OCI-LY7 (cell line): ENCODE results near the gene ASIP. TPM values are rescaled to one million over a fixed set of nuclear protein-coding genes. Genes with fewer than 3 reads are reported as not detected.

ENCODE experiments used
- BruUV-seq: library from RNA; stranded (reverse); fragments of 400-500 nt; replicated peaks from 2 replicates; lab custom pipeline; 2021; lab: Mats Ljungman, UMichigan
- CTCF ChIA-PET: fragments of 300-600 bp; sonication (Branson Sonifier 250); formaldehyde crosslinking; loops from one replicate; lab custom pipeline; 2022; ENCODE audit warnings: antibody characterized with exemption; ENCODE audit not compliant: unreplicated experiment; lab: Charles Lee
- POLR2A ChIA-PET: fragments of 300-600 bp; sonication (Branson Sonifier 250); formaldehyde crosslinking; loops from one replicate; lab custom pipeline; 2022; ENCODE audit warnings: antibody characterized with exemption; lab: Charles Lee
- DNase-seq: peaks from one replicate; pipeline ENCODE4 v3.0.0-alpha.2; 2015; ENCODE audit warnings: low spot score
- H2AFZ ChIP-seq: fragments of 200-600 bp; sonication (generic), shearing (Covaris generic); 2 replicates; pipeline ENCODE4 v1.6.1; 2014; ENCODE audit warnings: mild to moderate bottlenecking, antibody characterized with exemption, low read length, moderate library complexity
- H3K27ac ChIP-seq: fragments of 200-600 bp; sonication (generic); 2 replicates; pipeline ENCODE4 v1.5.1; 2014; ENCODE audit warnings: mixed run types, low read depth, mild to moderate bottlenecking, moderate library complexity, low read length, inconsistent platforms; ENCODE audit not compliant: poor library complexity, severe bottlenecking
- H3K36me3 ChIP-seq: fragments of 200-600 bp; sonication (generic); 2 replicates; pipeline ENCODE4 v1.6.1; 2014; ENCODE audit warnings: mild to moderate bottlenecking, antibody characterized with exemption, low read length, moderate library complexity, mixed read lengths; ENCODE audit not compliant: insufficient read depth
- H3K4me1 ChIP-seq: fragments of 200-600 bp; sonication (generic); 2 replicates; pipeline ENCODE4 v1.5.1; 2014; ENCODE audit warnings: mild to moderate bottlenecking, low read length; ENCODE audit not compliant: insufficient read depth, poor library complexity, severe bottlenecking
- H3K4me2 ChIP-seq: fragments of 200-600 bp; sonication (generic); 2 replicates; pipeline ENCODE4 v1.6.1; 2014; ENCODE audit warnings: mild to moderate bottlenecking, low read length
- H3K4me3 ChIP-seq: fragments of 200-600 bp; sonication (generic); 2 replicates; pipeline ENCODE4 v1.5.1; 2014; ENCODE audit warnings: mild to moderate bottlenecking, low read depth, low read length; ENCODE audit not compliant: poor library complexity, severe bottlenecking
- H3K79me2 ChIP-seq: fragments of 200-600 bp; sonication (generic); 2 replicates; pipeline ENCODE4 v1.6.1; 2016; ENCODE audit warnings: low read depth, mild to moderate bottlenecking, low read length, moderate library complexity, mixed read lengths; ENCODE audit not compliant: insufficient read depth
- H3K9me2 ChIP-seq: fragments of 200-600 bp; sonication (generic); 2 replicates; pipeline ENCODE4 v1.6.1; 2016; ENCODE audit warnings: mild to moderate bottlenecking, low read length, mixed read lengths; ENCODE audit not compliant: insufficient read depth
- H3K9me3 ChIP-seq: fragments of 200-600 bp; sonication (generic); 2 replicates; pipeline ENCODE4 v1.6.1; 2014; ENCODE audit warnings: mild to moderate bottlenecking, mixed run types, low read length, mixed read lengths
- H4K20me1 ChIP-seq: fragments of 200-600 bp; sonication (generic); 2 replicates; pipeline ENCODE4 v1.6.1; 2014; ENCODE audit warnings: mild to moderate bottlenecking, antibody characterized with exemption, low read length, moderate library complexity, mixed read lengths; ENCODE audit not compliant: insufficient read depth
- EZH2phosphoT487 ChIP-seq: fragments of 200-600 bp; sonication (generic); IDR thresholded peaks from 2 replicates; pipeline ENCODE4 v1.6.1; 2018; ENCODE audit warnings: low read depth, borderline replicate concordance, mild to moderate bottlenecking, mixed run types, antibody characterized with exemption, low read length, moderate library complexity, mixed read lengths
- intact Hi-C: fragments of 100-400 bp; cut with micrococcal nuclease; formaldehyde crosslinking; loops from one replicate; pipeline ENCODE4 v1.10.0; 2022; ENCODE audit not compliant: unreplicated experiment
- total RNA-seq, 2 experiments: library from RNA; depleted of rRNA in 1 of 2; stranded (reverse); fragments of >200 nt in 1 of 2; shearing (Covaris generic) in 1 of 2; gene quantifications; 2 replicates each; pipeline ENCODE4 v1.2.3, GENCODE V29; 2014 to 2022
- TF ChIP-seq, protein P1 (sequence below): fragments of 200-600 bp; sonication (generic); conservative IDR thresholded peaks from 2 replicates; pipeline ENCODE4 v1.5.1; 2014; ENCODE audit warnings: mild to moderate bottlenecking, antibody characterized with exemption, low read length, moderate library complexity, mixed read lengths

ASIP gene
- total RNA-seq, 2 experiments from 2014 or later = 0.32 to 0.82 TPM

DNA sequence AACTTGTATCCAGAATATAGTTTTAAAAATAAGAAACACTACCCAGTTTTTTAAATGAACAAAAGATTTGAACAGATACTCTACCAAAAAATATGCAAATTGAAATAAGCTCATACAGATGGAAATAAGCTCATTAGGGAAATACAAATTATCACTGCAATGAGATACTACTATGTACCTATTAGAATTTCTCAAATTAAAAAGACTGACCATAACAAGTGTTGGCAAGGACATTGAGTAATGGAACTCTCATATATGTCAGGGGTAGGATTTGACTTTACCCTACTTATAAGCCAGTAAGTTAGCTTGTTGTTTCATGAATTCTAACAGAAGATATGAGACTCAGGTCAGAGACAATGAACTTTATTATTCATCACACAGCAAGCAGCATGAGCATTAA, 9.6 kb upstream of the ASIP start:
- no peaks in the 10 kb centered on the region for H3K79me2 ChIP-seq
- no peak overlapping the region for H2AFZ ChIP-seq
- POLR2A ChIA-PET = interaction anchor here (0.7 kb wide), 1 partner anchor 15 kb away, joined by 3 read pairs; no protein-coding TSS in a partner anchor
- H3K4me1 ChIP-seq = no peaks in the 10 kb centered on the region
- DNase-seq = no peak
- no peak overlapping the region for H3K4me2 ChIP-seq
- CTCF ChIA-PET = no interaction called here
- no peak overlapping the region for H3K4me3 ChIP-seq
- no peak overlapping the region for H3K27ac ChIP-seq
- BruUV-seq = no TSS peak
- H3K9me2 ChIP-seq = no peaks in the 10 kb centered on the region
- H3K9me3 ChIP-seq = 0 out of 2 replicates have a peak, but pooled peaks cover 8% of the 10 kb centered on the region
- TF ChIP-seq EZH2phosphoT487 = no peak
- TF ChIP-seq, protein P1, sequence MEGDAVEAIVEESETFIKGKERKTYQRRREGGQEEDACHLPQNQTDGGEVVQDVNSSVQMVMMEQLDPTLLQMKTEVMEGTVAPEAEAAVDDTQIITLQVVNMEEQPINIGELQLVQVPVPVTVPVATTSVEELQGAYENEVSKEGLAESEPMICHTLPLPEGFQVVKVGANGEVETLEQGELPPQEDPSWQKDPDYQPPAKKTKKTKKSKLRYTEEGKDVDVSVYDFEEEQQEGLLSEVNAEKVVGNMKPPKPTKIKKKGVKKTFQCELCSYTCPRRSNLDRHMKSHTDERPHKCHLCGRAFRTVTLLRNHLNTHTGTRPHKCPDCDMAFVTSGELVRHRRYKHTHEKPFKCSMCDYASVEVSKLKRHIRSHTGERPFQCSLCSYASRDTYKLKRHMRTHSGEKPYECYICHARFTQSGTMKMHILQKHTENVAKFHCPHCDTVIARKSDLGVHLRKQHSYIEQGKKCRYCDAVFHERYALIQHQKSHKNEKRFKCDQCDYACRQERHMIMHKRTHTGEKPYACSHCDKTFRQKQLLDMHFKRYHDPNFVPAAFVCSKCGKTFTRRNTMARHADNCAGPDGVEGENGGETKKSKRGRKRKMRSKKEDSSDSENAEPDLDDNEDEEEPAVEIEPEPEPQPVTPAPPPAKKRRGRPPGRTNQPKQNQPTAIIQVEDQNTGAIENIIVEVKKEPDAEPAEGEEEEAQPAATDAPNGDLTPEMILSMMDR = no peak
- no peaks in the 10 kb centered on the region for H3K36me3 ChIP-seq
- intact Hi-C loops = no loop called here
- no peaks in the 10 kb centered on the region for H4K20me1 ChIP-seq

DNA sequence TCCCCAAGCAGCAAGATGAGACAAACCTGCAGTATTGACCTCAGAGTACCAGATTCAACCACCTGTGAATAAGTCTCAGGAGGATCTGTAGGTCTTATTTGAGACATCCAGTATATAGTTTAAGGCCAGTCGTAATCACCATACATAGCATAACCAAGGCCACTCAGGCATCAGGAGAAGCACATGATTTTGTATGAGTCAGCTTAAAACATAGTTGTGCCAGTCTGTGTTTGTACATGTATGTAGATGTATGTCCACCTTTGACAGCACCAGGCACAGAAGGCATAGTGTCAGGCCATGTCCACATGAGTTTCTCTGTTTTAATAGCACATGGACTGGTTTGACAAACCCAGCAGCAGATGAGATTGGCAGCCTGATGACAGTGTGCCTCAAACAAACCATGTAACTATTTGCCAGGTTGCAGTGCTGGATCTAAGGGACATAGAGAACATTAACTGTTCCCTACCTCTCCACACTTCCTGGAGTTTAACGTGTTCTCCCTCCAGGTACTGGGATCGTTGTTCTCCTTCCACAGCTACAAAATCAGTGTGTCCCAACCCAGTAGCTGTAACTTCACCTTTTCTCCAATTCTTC, 8.6 kb upstream of the ASIP start:
- peaks cover 16% of the 10 kb centered on the region for H3K9me3 ChIP-seq
- H2AFZ ChIP-seq = no peak overlapping the region
- BruUV-seq = no TSS peak
- TF ChIP-seq, protein P1 = no peak
- TF ChIP-seq EZH2phosphoT487 = no peak
- no peaks in the 10 kb centered on the region; the same call in 1 of the 2 replicates for H3K36me3 ChIP-seq
- H3K4me3 ChIP-seq = no peak overlapping the region
- H3K27ac ChIP-seq = no peak overlapping the region
- H3K79me2 ChIP-seq = no peaks in the 10 kb centered on the region
- no peak for DNase-seq
- H3K4me1 ChIP-seq = no peaks in the 10 kb centered on the region
- H3K9me2 ChIP-seq = no peaks in the 10 kb centered on the region
- H4K20me1 ChIP-seq = no peaks in the 10 kb centered on the region
- H3K4me2 ChIP-seq = no peak overlapping the region
- POLR2A ChIA-PET = interaction anchor here (0.6 kb wide), 1 partner anchor 1095 kb away, joined by 3 read pairs; no protein-coding TSS in a partner anchor
- CTCF ChIA-PET = no interaction called here
- intact Hi-C loops = no loop called here

DNA sequence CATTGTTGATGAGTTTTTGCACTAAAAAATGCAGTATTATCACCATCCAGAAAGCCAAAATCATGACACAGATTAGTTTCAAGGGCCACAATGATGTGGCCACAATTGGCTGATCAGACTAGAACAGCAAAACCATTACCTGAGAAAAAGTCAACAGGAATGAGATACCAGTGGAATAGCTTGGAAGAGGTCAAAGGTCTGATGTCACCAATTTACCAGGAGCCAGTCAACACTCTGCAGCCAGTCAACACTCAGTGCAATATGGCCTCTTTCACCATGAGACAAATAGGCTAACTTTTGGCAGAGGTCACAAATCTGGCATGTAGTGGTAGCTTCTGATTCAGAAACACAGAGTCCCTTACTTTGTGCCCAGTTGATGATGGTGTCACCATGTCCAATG, 7.5 kb upstream of the ASIP start:
- H3K4me2 ChIP-seq = no peak overlapping the region
- peaks cover 27% of the 10 kb centered on the region for H3K9me3 ChIP-seq
- TF ChIP-seq, protein P1 = no peak
- TF ChIP-seq EZH2phosphoT487 = no peak
- peaks cover 3% of the 10 kb centered on the region; the same call in 1 of the 2 replicates for H3K36me3 ChIP-seq
- H3K4me1 ChIP-seq = no peaks in the 10 kb centered on the region
- H3K9me2 ChIP-seq = no peaks in the 10 kb centered on the region
- CTCF ChIA-PET = no interaction called here
- no peak overlapping the region for H3K4me3 ChIP-seq
- intact Hi-C loops = no loop called here
- no peak for DNase-seq
- no peak overlapping the region for H3K27ac ChIP-seq
- POLR2A ChIA-PET = interaction anchor here (0.6 to 1.0 kb wide), 4 partner anchors 40 to 1096 kb away, joined by 3 to 5 read pairs (median 4); no protein-coding TSS in a partner anchor
- BruUV-seq = no TSS peak
- no peaks in the 10 kb centered on the region for H4K20me1 ChIP-seq
- no peaks in the 10 kb centered on the region for H3K79me2 ChIP-seq
- H2AFZ ChIP-seq = no peak overlapping the region
